Muscle layer of duodenum (tissue), 2 donors: ENCODE data around the gene ZDHHC8.

ENCODE experiments used
- H3K27ac ChIP-seq: one replicate; pipeline ENCODE4 v1.7.0; 2013; ENCODE audit warnings: mild to moderate bottlenecking, low read length
- H3K27me3 ChIP-seq: one replicate; pipeline ENCODE4 v1.7.0; 2013; ENCODE audit warnings: low read depth, mild to moderate bottlenecking, control low read depth, low read length
- H3K36me3 ChIP-seq, 2 donors: one replicate each; pipeline ENCODE4 v1.7.0; 2013; ENCODE audit warnings: low read length in 2 of 2, control low read depth in 1 of 2, mild to moderate bottlenecking in 1 of 2; ENCODE audit not compliant: insufficient read depth in 2 of 2, control insufficient read depth in 1 of 2
- H3K4me1 ChIP-seq, 2 donors: one replicate each; pipeline ENCODE4 v1.7.0; 2013; ENCODE audit warnings: low read length in 2 of 2, mild to moderate bottlenecking in 2 of 2, control low read depth in 1 of 2, moderate library complexity in 1 of 2; ENCODE audit not compliant: insufficient read depth in 2 of 2, control insufficient read depth in 1 of 2
- H3K4me3 ChIP-seq, 2 donors: one replicate each; pipeline ENCODE4 v1.7.0; 2013; ENCODE audit warnings: low read length in 2 of 2, low read depth in 1 of 2, mild to moderate bottlenecking in 1 of 2
- H3K9me3 ChIP-seq, 2 donors: one replicate each; pipeline ENCODE4 v1.7.0; 2013; ENCODE audit warnings: low read length in 2 of 2, control low read depth in 1 of 2, mild to moderate bottlenecking in 1 of 2; ENCODE audit not compliant: control insufficient read depth in 1 of 2
- donor health status: healthy.

The ZDHHC8 gene

GRCh38 chr22:20117633-20118299 is 13.8 kb upstream of the ZDHHC8 start:
- H3K27ac ChIP-seq, result peak overlapping the region; percentile 58
- H3K4me3 ChIP-seq, result peak overlapping the region; percentile 83 to 94
- H3K36me3 ChIP-seq, result peaks cover 12 to 56% of the 10 kb centered on the region in 2 donors
- no peaks in the 10 kb centered on the region for H3K27me3 ChIP-seq
- H3K4me1 ChIP-seq, result peaks cover 6 to 45% of the 10 kb centered on the region in 2 donors
- no peaks in the 10 kb centered on the region for H3K9me3 ChIP-seq

GRCh38 chr22:20118300-20119020 is 13.1 kb upstream of the ZDHHC8 start:
- Histone ChIP-seq H3K27me3 (no peaks in the 10 kb centered on the region), H3K36me3 (peaks cover 12 to 51% of the 10 kb centered on the region in 2 donors), H3K9me3 (no peaks in the 10 kb centered on the region), H3K4me1 (peaks cover 6 to 47% of the 10 kb centered on the region in 2 donors), H3K27ac (peak overlapping the region; percentile 58), H3K4me3 (peak overlapping the region; percentile 83 to 94)

- H3K36me3 ChIP-seq, result peaks cover 18 to 59% of the 10 kb centered on the region in 2 donors
Measured at GRCh38 chr22:20121856-20122415, 9.7 kb upstream of the ZDHHC8 start.

GRCh38 chr22:20123366-20124082 is 8.1 kb upstream of the ZDHHC8 start:
- H3K27me3 ChIP-seq, result no peaks in the 10 kb centered on the region
- no peaks in the 10 kb centered on the region for H3K9me3 ChIP-seq
- H3K4me3 ChIP-seq, result no peak overlapping the region
- peaks cover 18 to 69% of the 10 kb centered on the region in 2 donors for H3K36me3 ChIP-seq
- peaks cover 1 to 25% of the 10 kb centered on the region in 2 donors for H3K4me1 ChIP-seq
- H3K27ac ChIP-seq, result no peak overlapping the region

More at GRCh38 chr22:20121856-20122415, 9.7 kb upstream of the ZDHHC8 start:
- Histone ChIP-seq H3K4me1 (peaks cover 6 to 34% of the 10 kb centered on the region in 2 donors), H3K27me3 (no peaks in the 10 kb centered on the region), H3K9me3 (no peaks in the 10 kb centered on the region), H3K4me3 (no peak overlapping the region), H3K27ac (no peak overlapping the region)

- Histone ChIP-seq H3K4me3 (no peak overlapping the region), H3K4me1 (peaks cover 0 to 18% of the 10 kb centered on the region in 2 donors), H3K36me3 (peaks cover 18 to 67% of the 10 kb centered on the region in 2 donors), H3K27ac (no peak overlapping the region), H3K9me3 (no peaks in the 10 kb centered on the region), H3K27me3 (no peaks in the 10 kb centered on the region)
Measured at GRCh38 chr22:20124083-20124787, 7.4 kb upstream of the ZDHHC8 start.

- no peak overlapping the region for H3K27ac ChIP-seq
- H3K27me3 ChIP-seq, result no peaks in the 10 kb centered on the region
- H3K4me3 ChIP-seq, result no peak overlapping the region
- H3K4me1 ChIP-seq, result peaks cover 0 to 10% of the 10 kb centered on the region in 2 donors
- no peaks in the 10 kb centered on the region for H3K9me3 ChIP-seq
- peaks cover 12 to 54% of the 10 kb centered on the region in 2 donors for H3K36me3 ChIP-seq
Measured at GRCh38 chr22:20125201-20126174, 6.1 kb upstream of the ZDHHC8 start.

GRCh38 chr22:20126284-20127029 is 5.1 kb upstream of the ZDHHC8 start:
- no peaks in the 10 kb centered on the region for H3K27me3 ChIP-seq
- no peak overlapping the region for H3K4me3 ChIP-seq
- no peak overlapping the region for H3K27ac ChIP-seq
- H3K4me1 ChIP-seq, result peaks cover 0 to 9% of the 10 kb centered on the region in 2 donors
- no peaks in the 10 kb centered on the region for H3K9me3 ChIP-seq
- H3K36me3 ChIP-seq, result peaks cover 10 to 47% of the 10 kb centered on the region in 2 donors

- Histone ChIP-seq H3K4me1 (peaks cover 0 to 12% of the 10 kb centered on the region in 2 donors), H3K9me3 (no peaks in the 10 kb centered on the region), H3K36me3 (peaks cover 6 to 38% of the 10 kb centered on the region in 2 donors), H3K27me3 (no peaks in the 10 kb centered on the region), H3K27ac (no peak overlapping the region), H3K4me3 (no peak overlapping the region)
Measured at GRCh38 chr22:20127318-20127868, 4.2 kb upstream of the ZDHHC8 start.

- peaks cover 5 to 37% of the 10 kb centered on the region in 2 donors for H3K36me3 ChIP-seq
- H3K4me3 ChIP-seq, result no peak overlapping the region
- H3K27me3 ChIP-seq, result no peaks in the 10 kb centered on the region
- no peak overlapping the region for H3K27ac ChIP-seq
- H3K4me1 ChIP-seq, result peaks cover 5 to 19% of the 10 kb centered on the region in 2 donors
- no peaks in the 10 kb centered on the region for H3K9me3 ChIP-seq
Measured at GRCh38 chr22:20127869-20128618, 3.6 kb upstream of the ZDHHC8 start.
